ENCODE results near the gene MARK4.

The MARK4 gene

DNA sequence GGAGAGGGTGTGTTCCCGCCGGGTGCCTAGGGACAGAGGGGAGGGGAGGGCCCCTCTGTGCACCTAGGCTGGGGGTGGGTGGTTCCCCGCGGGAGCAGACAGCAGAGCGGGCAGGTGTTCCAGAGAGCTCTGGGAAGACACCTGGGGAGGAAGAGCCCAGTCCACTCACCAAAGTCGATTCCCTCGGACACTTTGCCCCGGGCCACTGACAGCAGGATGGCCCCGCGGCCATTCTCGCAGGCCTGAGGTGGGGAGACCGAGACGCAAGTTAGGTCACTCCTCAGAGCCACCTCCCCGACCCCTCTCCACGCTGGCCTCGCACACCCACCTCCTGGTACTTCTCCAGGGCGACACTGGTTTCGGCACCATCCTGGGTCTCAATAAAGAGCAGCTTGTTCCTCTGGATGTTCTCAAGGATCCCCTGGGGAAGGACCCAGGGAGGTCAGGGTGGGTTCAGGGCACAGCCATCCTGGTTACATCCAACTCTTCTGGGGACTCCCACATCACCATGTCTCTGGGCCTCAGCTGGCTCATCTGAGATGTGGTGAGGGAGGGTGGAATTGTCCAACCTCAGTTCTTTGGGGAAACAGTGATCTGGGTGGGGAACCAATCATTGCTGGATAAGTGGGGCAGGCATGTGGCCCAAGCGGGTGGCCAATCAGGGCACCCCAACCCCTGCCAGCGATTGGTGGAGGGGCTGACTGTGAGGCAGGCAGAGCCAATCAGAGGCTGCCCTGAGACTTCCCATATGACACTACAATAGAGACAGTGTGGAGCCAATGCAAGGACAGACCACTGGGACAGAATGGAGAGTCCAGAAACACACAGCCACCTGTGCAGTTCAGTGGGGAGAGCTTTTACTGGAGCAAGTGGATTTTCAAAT, 102.1 kb downstream of the MARK4 start:
- Histone ChIP-seq H3K9me3 (ENCODE audit: control insufficient read depth in 1 of 2, low read length in 2 of 2) (no peaks in the 10 kb centered on the region), H3K4me3 (ENCODE audit: low read depth in 1 of 2, low read length in 2 of 2) (no peak overlapping the region), H3K27me3 (ENCODE audit: control insufficient read depth in 1 of 2, insufficient read depth in 2 of 2, low read length in 2 of 2) (no peaks in the 10 kb centered on the region), H3K36me3 (ENCODE audit: control insufficient read depth in 1 of 2, insufficient read depth in 2 of 2, low read length in 2 of 2) (peaks cover 0 to 18% of the 10 kb centered on the region in 2 donors), H3K27ac (ENCODE audit: low read depth, low read length) (no peak overlapping the region), H3K9ac (ENCODE audit: low read depth in 1 of 2, low read length in 2 of 2) (no peak overlapping the region), H3K4me1 (ENCODE audit: control insufficient read depth in 1 of 2, insufficient read depth in 2 of 2, low read length in 2 of 2) (no peaks in the 10 kb centered on the region)

DNA sequence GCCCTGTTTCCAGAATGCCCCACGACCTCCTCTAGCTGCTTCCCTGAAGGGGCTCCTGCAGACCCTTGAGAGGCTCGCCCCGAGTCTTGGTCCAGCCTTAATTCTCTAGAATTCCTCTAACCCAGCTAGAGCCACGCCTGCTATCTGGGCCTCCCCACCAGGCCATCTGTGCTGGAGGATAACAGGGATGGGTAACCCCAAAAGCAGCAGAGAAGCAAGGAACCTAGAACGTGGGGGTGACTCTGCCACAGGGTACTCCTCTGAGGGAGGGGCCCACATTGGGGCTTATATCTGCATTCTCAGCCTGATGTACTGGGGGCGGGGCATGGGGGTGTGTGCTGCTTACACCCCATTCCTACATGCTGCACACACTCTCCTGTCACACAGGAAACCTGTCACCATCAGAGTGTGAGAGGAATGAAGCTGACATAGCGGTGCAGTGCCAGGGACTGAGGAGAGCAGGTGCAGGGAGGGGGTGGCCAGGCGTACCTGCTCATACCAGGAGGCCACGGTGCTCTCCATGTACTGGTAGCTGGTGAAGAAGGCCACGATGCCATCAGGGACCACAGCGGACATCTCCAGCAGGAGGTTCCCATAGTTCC, 103.3 kb downstream of the MARK4 start:
- H3K36me3 ChIP-seq (ENCODE audit: control insufficient read depth in 1 of 2, insufficient read depth in 2 of 2, low read length in 2 of 2), result peaks cover 0 to 22% of the 10 kb centered on the region in 2 donors
- H3K4me1 ChIP-seq (ENCODE audit: control insufficient read depth in 1 of 2, insufficient read depth in 2 of 2, low read length in 2 of 2), result no peaks in the 10 kb centered on the region
- no peaks in the 10 kb centered on the region for H3K27me3 ChIP-seq (ENCODE audit: control insufficient read depth in 1 of 2, insufficient read depth in 2 of 2, low read length in 2 of 2)
- no peak overlapping the region for H3K4me3 ChIP-seq (ENCODE audit: low read depth in 1 of 2, low read length in 2 of 2)
- H3K9me3 ChIP-seq (ENCODE audit: control insufficient read depth in 1 of 2, low read length in 2 of 2), result no peaks in the 10 kb centered on the region
- no peak overlapping the region for H3K27ac ChIP-seq (ENCODE audit: low read depth, low read length)
- no peak overlapping the region for H3K9ac ChIP-seq (ENCODE audit: low read depth in 1 of 2, low read length in 2 of 2)
